GM19328 (cell line): Measurements from ENCODE around the gene STAT4.

Experiments used
- ATAC-seq: cut with Tn5 transposase; IDR thresholded peaks from one replicate; pipeline ENCODE4 v1.9.1; 2021; ENCODE audit warnings: mild to moderate bottlenecking, moderate library complexity; ENCODE audit not compliant: unreplicated experiment

Gene STAT4

DNA sequence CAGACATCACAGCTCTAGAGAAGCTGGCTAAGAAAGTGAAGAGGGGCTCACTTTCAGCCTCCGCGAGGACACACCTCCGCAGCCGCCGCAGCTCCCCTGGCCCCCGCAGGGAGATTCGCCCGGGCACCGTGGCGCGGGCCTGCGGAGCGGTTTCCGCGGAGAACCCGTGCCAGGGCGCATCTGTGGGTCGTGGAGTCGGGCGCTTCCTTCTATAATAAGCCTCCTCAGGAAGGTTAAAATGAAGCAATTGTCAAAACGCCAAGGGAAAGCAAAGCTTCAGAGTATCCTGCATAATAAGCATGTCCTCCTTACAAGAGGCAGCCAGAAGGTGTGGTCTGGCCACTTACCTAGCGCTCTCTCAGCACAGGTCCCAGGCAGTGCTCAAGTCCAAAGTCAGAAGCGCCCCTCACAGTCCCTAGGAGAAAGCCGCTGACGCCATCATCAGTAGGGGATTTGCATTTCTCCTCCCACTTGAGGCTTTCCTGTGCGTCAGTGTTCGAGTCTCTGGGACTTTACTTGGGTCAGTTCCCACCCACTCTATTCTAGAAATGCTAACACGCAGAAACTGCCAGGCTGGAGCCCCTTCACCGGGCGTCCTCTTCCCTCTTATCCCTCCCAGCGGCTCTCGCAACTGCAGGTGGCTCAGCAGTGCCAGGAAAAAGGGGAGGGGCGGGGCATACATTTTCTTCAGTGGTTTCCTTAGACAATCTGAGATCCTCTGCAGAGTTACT, at the start of gene STAT4:
Gene STAT4, minus strand, starts transcription at position 395 of the 731 bp plus-strand sequence. CDS start 2,791 bp downstream, outside the sequence.
- peak; percentile 87 for ATAC-seq

DNA sequence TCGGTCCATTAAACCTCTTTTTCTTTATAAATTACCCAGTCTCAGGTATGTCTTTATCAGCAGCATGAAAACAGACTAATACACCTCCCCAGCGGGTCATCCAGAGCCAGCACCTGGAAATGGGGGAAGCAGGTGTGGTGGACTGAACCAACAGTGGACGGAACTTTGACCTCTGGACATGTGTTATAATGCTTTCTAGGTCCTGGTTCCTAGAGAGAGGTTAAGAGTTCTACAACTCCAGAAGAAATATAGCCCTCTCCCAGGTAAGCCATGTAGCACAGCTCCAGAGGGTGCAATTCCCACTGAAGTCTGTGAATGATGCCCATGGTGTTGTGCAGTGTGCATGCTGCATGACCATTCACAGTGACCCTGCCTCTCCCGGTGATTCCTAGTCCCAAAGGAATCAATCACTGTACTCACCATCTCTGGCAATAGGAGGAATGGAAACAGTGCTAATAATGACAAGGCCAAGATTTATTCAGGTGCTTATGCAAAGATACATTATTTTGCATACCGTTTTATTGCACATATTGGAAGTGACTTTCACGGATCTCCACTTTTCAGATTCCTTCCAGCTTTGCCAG, 49.2 kb upstream of the STAT4 start:
- ATAC-seq = no peak

GRCh38 chr2:191198271-191198670, 47.5 kb upstream of the STAT4 start:
- ATAC-seq = no peak

DNA sequence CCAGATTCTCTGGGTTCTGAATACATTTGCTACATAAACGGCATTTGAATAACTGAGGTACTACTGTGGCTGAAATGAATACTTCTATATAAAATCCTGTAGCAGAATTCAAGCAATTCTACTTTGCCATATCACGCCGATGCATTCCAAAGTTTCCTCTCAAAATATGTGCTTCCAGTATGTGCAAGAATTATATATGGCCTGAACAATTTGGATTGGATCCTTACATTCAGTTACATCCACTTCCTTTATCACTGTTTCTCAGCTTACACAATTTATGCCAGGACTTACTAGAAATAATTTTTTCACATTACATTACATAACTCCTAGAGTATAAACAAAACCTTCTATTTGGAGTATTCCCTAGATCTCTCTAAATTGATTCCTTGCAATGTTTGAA, 46.3 kb upstream of the STAT4 start:
- ATAC-seq = no peak

GRCh38 chr2:191195021-191195420, 44.2 kb upstream of the STAT4 start:
- ATAC-seq = no peak

GRCh38 chr2:191190861-191191552, 40.2 kb upstream of the STAT4 start:
- ATAC-seq = no peak

DNA sequence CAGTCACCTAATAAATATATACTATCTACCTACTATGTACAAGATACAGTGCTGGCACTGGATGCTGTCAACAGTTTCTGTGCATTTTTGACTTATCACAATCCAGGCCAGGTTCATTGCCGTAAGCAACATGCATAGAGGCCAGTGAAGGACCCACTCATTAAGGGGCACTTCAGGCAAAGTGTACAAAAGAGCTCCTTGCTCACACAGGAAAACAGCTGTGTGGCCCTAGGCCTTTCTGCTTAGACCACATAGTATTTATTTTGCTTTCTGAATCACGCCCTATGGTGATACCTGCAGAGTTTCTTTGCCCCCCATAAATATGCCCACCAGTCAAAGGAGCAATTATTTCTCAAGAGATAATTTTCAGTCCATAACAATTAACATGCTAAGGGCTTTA, 39.6 kb upstream of the STAT4 start:
- ATAC-seq = no peak

DNA sequence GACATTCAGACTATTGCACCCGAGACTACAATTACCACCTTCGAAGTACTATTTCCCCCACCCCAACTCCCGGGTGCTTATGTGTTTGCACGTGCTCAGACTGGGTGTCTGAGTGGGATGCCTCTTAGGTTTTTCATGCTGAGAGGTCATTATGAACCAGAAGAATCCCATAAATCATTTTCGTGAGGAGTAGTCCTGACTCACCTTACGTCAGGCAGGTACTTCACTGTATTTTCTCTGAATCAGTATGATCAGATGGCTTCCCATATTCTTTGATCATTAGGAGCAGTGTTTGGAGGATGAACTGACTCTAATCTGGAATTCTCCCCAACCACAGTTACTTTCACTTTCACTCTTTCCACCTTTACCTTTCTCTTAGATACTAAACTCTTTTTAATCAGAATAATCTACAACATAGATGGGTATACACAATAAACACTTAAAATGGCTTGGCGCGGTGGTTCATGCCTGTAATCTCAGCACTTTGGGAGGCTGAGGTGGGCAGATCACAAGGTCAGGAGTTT, 38.4 kb upstream of the STAT4 start:
- ATAC-seq = no peak

DNA sequence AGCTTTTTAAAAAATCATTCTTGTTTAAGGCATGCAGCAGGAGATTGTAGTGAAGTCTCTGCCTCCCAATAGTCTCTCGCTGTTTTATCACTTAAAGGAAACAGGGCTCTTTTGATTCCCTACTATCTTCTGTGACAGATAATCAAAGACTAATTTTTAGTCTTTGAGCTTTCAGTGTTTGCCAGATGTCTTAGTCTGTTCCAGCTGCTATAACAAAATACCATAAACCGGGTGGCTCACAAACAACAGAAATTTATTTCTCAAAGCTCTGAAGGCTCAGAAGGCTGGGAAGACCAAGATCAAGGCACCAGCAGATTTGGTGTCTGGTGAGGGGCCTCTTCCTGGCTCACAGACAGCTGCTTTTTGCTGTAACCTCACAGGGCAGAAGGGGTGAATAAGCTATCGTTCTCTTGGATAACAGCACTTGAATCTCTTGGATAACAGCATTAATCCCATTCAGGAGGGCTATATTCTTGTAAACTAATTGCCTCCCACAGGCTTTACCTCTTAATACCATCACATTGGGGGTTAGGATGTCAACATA, 37.8 kb upstream of the STAT4 start:
- no peak for ATAC-seq

DNA sequence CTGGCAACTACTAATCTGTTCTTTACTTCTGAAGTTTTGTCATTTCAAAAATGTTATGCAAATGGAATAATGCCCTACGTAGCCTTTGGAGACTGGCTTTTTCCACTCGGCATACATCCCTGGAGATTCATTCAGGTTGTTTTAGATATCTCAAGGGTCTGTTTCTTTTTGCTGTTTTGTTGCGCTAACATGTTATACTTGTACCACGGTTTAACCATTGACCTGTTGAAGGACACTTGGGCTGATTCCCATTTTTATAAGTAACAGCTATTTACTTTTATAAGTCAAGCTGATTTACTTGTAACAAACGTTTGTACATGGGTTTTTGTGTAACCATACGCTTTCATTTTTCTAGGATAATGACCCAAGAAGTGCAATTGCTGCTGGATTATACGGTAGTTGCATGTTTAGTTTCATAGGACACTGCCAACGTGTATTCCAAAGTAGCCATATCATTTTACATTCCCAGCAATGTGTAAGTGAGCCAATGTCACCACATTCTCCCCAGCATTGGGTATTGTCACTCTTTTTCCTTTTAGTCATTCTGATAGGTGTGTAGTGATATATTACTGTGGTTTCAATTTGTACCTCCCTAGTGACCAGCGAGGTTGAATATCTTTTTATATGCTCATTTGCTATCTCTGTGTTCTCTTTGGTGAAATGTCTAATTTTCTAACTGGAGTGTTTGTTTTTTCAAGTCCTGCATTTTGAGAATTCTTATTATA, 36.5 kb upstream of the STAT4 start:
- ATAC-seq = no peak

GRCh38 chr2:191184457-191184856, 33.7 kb upstream of the STAT4 start:
- no peak for ATAC-seq

DNA sequence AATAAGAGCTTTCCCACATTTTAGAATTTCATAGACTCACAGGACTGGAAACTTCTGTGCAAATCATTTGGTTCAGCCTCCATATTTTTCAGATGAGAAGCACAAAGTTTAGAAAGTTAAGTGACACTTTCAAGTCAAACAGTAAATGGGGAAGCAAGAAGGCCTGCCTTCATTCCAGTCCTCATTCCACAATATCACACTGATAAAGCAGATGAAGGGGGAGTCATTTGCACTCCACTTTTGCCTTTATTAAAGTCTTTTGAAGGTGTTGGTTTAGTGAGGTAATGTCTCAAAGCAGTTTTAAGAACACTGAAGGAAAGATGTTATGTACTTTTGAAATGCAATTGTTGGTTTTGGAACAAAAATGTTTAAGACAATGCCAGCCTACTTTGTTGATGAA, 32.7 kb upstream of the STAT4 start:
- ATAC-seq = no peak

DNA sequence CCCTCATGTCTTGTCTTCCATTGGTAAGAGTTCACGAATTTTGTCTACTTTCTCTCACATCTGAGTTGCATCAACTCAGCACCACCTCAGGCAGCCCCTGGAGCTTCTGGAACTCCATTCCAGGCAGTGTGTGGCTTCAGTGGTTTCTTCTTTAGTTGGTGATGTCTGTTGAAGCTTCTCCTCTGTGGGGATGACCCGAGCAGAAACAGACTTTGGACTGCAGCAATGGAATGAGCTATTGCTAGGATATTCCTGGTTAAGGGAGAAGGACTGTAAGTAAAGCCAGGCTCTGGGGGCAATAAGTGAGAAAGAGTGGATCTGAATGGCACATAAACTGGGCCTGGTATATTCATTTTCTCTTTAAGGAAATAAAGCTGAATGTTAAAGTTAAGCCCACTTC, 32.3 kb upstream of the STAT4 start:
- ATAC-seq = no peak

DNA sequence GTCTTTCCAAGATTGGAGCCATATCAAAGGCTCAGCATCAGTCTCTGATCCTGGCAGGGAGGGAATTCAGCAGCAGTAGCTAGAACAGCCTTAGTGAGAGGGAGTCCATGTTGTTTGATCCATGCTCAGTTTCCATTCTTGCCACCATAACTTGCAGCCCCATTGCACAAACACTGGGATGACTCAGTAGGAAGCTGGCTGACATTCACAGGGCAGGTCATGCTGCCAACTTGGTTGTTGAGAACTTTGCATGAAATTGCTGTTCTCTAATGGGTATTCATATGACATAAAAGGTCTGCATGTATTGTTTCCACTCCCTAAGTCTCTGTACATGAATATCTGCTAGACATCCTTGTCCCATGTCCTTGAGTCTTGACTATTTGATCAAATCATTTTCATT, 29.9 kb upstream of the STAT4 start:
- ATAC-seq = no peak

DNA sequence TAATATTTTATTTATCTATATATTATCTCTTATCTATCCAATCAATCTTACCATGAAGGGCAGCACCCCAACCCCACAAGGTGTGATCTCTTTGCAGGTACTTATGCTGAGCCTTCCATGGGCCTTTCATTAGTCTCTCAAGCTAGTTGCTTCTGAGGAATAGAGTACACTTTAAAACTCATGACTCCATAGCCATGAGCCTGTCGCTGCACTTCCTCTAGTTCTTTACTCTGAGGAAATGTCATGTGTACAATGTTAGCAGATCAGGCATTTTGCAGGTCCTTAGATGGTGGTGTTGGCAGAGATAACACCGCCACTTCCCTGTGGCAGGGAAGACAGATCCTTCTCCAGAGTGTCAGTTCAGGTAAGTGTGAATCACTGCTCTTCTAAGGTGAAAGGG, 29.5 kb upstream of the STAT4 start:
- no peak for ATAC-seq

GRCh38 chr2:191178806-191179514, 28.2 kb upstream of the STAT4 start:
- ATAC-seq = no peak

- ATAC-seq = no peak
Measured at GRCh38 chr2:191177751-191178736, 27.2 kb upstream of the STAT4 start.

GRCh38 chr2:191176801-191177438, 26.1 kb upstream of the STAT4 start:
- ATAC-seq = no peak

GRCh38 chr2:191176305-191176704, 25.5 kb upstream of the STAT4 start:
- no peak for ATAC-seq
